K562 (cell line): Measurements from ENCODE around the gene N4BP2. TPM values are rescaled to one million over a fixed set of nuclear protein-coding genes. Genes with fewer than 3 reads are reported as not detected.

Source experiments
- ATF7 ChIP-seq: fragments of 450-650 bp; IDR thresholded peaks from 2 replicates; pipeline ENCODE4 v1.7.1; 2014; ENCODE audit warnings: mild to moderate bottlenecking, moderate library complexity
- CHD4 ChIP-seq: fragments of 200-600 bp; sonication (generic); IDR thresholded peaks from 3 replicates; pipeline ENCODE4 v1.6.1; 2012; ENCODE audit warnings: low read depth, mild to moderate bottlenecking, mixed read lengths, low read length, inconsistent platforms; ENCODE audit not compliant: insufficient read depth, insufficient replicate concordance, poor library complexity, severe bottlenecking
- HNRNPK ChIP-seq: fragments of 200-400 bp; formaldehyde crosslinking; IDR thresholded peaks from one replicate; pipeline ENCODE4 v1.6.1; 2018; ENCODE audit warnings: mild to moderate bottlenecking, low read depth, low read length; ENCODE audit not compliant: poor library complexity, severe bottlenecking
- MYNN ChIP-seq, 2 experiments: sonication (generic); formaldehyde crosslinking in 1 of 2; IDR thresholded peaks; 2 replicates each; pipeline versions ENCODE4 v1.5.0 to v1.6.1; 2016 to 2020; ENCODE audit warnings: antibody characterized with exemption in 1 of 2, missing genetic modification reagents in 1 of 2
- NFE2 ChIP-seq: IDR thresholded peaks from 2 replicates; pipeline ENCODE4 v1.6.1; 2014; ENCODE audit warnings: antibody characterized with exemption, low read depth
- polyA plus RNA-seq, 8 experiments: library from polyadenylated mRNA; depleted of rRNA in 4 of 8; stranded (reverse) in 5 of 8; unstranded in 3 of 8; fragments of >200 nt; fragmentation: Nextera tagmentation in 2 of 8; fragmentation: Illumina TruSeq in 1 of 8; extraction: Ambion mirVana in 2 of 8; extraction: Trizol in 1 of 8; gene quantifications; 2 replicates each; pipeline versions ENCODE4 v1.2.1 to v1.2.3, GENCODE V29; 2011 to 2014; ENCODE audit warnings: inconsistent platforms in 1 of 8, missing spikeins in 1 of 8
- total RNA-seq, 7 experiments: library from RNA; depleted of rRNA in 6 of 7; stranded (reverse); fragments of >200 nt in 6 of 7; fragmentation: Illumina TruSeq in 2 of 7; extraction: Trizol in 2 of 7; gene quantifications; 2 replicates each; pipeline versions ENCODE4 v1.2.1 to v1.2.3, GENCODE V29; 2011 to 2021; ENCODE audit warnings: low replicate concordance in 1 of 7
- TF ChIP-seq, protein P1 (sequence below): fragments of 450-650 bp; IDR thresholded peaks from 2 replicates; pipeline ENCODE4 v1.6.1; 2016; ENCODE audit warnings: low read depth
- TF ChIP-seq, protein P2 (sequence below): fragments of 250-450 bp; sonication (Bioruptor Pico); IDR thresholded peaks from 2 replicates; pipeline ENCODE4 v1.5.0; 2021; ENCODE audit warnings: mild to moderate bottlenecking, borderline replicate concordance
- TF ChIP-seq, protein P3 (sequence below): fragments of 450-650 bp; IDR thresholded peaks from 2 replicates; pipeline ENCODE4 v1.6.1; 2018; ENCODE audit not compliant: partially characterized antibody

Gene N4BP2
- total and polyA plus RNA-seq, 9 of the 15 experiments (the other 6 are each of a cell fraction or from before 2014, with no cell fraction given): 2.7 to 12.6 (median 7.6) TPM

DNA sequence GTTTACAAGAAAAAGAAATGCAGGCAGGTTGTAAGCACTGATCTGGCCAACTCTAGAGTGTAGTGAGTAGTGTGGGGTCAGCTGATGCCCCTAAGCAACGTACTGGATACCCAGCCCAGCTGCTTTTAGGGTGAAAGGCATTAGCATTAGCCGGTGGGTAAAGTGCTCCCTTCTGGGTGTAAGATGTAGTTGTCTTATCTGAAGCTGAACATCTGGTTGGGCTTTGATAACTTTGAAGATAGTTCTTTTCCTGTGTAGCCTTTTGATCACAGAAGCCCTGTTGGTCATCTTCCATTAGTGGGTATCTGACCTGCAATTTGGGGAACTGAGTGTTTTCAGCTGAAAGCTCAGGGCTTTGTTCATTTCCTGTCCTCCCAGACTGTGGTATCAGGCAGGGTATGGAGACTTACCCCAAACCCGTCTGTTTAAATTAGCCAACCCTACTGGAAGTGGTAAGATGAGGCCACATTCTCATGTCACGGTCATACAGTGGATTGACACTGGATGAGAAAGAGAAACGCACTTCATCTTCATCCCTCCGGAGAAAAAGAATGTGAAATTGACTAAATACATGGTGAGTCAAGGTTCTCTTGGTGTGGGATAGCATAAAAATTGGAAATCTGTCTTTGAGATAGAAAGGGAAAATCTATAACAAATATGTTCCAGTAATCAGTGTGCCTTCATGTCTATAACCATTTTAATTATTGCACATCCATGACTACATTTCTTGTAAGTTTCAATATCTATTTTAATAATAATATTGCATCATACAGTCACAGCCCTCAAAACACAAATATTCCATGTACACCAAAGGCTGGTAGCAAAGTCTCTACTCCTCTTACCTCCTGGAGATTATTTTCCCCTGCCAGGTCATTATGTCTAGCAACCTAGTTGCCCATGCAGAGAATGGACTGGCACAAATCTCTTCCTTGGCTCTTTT, 148.9 kb downstream of the N4BP2 start (continued):
- TF ChIP-seq, protein P1, sequence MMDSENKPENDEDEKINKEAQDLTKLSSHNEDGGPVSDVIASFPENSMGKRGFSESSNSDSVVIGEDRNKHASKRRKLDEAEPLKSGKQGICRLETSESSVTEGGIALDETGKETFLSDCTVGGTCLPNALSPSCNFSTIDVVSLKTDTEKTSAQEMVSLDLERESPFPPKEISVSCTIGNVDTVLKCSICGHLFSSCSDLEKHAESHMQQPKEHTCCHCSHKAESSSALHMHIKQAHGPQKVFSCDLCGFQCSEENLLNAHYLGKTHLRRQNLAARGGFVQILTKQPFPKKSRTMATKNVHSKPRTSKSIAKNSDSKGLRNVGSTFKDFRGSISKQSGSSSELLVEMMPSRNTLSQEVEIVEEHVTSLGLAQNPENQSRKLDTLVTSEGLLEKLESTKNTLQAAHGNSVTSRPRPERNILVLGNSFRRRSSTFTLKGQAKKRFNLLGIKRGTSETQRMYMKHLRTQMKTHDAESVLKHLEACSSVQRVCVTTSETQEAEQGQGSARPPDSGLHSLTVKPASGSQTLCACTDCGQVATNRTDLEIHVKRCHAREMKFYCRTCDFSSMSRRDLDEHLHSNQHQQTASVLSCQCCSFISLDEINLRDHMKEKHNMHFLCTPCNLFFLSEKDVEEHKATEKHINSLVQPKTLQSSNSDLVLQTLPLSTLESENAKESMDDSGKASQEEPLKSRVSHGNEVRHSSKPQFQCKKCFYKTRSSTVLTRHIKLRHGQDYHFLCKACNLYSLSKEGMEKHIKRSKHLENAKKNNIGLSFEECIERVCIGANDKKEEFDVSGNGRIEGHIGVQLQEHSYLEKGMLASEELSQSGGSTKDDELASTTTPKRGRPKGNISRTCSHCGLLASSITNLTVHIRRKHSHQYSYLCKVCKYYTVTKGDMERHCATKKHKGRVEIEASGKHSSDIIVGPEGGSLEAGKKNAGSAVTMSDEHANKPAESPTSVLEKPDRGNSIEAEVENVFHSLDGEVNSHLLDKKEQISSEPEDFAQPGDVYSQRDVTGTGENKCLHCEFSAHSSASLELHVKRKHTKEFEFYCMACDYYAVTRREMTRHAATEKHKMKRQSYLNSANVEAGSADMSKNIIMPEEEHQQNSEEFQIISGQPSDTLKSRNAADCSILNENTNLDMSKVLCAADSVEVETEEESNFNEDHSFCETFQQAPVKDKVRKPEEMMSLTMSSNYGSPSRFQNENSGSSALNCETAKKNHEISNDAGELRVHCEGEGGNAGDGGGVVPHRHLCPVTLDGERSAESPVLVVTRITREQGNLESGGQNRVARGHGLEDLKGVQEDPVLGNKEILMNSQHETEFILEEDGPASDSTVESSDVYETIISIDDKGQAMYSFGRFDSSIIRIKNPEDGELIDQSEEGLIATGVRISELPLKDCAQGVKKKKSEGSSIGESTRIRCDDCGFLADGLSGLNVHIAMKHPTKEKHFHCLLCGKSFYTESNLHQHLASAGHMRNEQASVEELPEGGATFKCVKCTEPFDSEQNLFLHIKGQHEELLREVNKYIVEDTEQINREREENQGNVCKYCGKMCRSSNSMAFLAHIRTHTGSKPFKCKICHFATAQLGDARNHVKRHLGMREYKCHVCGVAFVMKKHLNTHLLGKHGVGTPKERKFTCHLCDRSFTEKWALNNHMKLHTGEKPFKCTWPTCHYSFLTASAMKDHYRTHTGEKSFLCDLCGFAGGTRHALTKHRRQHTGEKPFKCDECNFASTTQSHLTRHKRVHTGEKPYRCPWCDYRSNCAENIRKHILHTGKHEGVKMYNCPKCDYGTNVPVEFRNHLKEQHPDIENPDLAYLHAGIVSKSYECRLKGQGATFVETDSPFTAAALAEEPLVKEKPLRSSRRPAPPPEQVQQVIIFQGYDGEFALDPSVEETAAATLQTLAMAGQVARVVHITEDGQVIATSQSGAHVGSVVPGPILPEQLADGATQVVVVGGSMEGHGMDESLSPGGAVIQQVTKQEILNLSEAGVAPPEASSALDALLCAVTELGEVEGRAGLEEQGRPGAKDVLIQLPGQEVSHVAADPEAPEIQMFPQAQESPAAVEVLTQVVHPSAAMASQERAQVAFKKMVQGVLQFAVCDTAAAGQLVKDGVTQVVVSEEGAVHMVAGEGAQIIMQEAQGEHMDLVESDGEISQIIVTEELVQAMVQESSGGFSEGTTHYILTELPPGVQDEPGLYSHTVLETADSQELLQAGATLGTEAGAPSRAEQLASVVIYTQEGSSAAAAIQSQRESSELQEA: no peak
- no peak for TF ChIP-seq HNRNPK
- TF ChIP-seq MYNN (IDR thresholded peaks at IDR 0.05): no peak; the same call in 1 of the 2 replicates
- no peak for TF ChIP-seq MYNN (CRISPR knock-in tag; IDR thresholded peaks at IDR 0.05)
- TF ChIP-seq, protein P2, sequence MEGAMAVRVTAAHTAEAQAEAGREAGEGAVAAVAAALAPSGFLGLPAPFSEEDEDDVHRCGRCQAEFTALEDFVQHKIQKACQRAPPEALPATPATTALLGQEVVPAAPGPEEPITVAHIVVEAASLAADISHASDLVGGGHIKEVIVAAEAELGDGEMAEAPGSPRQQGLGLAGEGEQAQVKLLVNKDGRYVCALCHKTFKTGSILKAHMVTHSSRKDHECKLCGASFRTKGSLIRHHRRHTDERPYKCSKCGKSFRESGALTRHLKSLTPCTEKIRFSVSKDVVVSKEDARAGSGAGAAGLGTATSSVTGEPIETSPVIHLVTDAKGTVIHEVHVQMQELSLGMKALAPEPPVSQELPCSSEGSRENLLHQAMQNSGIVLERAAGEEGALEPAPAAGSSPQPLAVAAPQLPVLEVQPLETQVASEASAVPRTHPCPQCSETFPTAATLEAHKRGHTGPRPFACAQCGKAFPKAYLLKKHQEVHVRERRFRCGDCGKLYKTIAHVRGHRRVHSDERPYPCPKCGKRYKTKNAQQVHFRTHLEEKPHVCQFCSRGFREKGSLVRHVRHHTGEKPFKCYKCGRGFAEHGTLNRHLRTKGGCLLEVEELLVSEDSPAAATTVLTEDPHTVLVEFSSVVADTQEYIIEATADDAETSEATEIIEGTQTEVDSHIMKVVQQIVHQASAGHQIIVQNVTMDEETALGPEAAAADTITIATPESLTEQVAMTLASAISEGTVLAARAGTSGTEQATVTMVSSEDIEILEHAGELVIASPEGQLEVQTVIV: no peak
- TF ChIP-seq CHD4: no peak
- peak; percentile 64; the same call in 1 of the 2 replicates for TF ChIP-seq ATF7
- TF ChIP-seq, protein P3, sequence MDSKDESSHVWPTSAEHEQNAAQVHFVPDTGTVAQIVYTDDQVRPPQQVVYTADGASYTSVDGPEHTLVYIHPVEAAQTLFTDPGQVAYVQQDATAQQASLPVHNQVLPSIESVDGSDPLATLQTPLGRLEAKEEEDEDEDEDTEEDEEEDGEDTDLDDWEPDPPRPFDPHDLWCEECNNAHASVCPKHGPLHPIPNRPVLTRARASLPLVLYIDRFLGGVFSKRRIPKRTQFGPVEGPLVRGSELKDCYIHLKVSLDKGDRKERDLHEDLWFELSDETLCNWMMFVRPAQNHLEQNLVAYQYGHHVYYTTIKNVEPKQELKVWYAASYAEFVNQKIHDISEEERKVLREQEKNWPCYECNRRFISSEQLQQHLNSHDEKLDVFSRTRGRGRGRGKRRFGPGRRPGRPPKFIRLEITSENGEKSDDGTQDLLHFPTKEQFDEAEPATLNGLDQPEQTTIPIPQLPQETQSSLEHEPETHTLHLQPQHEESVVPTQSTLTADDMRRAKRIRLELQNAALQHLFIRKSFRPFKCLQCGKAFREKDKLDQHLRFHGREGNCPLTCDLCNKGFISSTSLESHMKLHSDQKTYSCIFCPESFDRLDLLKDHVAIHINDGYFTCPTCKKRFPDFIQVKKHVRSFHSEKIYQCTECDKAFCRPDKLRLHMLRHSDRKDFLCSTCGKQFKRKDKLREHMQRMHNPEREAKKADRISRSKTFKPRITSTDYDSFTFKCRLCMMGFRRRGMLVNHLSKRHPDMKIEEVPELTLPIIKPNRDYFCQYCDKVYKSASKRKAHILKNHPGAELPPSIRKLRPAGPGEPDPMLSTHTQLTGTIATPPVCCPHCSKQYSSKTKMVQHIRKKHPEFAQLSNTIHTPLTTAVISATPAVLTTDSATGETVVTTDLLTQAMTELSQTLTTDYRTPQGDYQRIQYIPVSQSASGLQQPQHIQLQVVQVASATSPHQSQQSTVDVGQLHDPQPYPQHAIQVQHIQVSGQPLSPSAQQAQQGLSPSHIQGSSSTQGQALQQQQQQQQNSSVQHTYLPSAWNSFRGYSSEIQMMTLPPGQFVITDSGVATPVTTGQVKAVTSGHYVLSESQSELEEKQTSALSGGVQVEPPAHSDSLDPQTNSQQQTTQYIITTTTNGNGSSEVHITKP: no peak
- TF ChIP-seq NFE2: no peak
